ENCODE results near the gene ESYT2. TPM values are rescaled to one million over a fixed set of nuclear protein-coding genes. Genes with fewer than 3 reads are reported as not detected.

ESYT2 gene
- polyA plus RNA-seq, 3 donors, result 14.0 to 24.1 (median 22.0) TPM

DNA sequence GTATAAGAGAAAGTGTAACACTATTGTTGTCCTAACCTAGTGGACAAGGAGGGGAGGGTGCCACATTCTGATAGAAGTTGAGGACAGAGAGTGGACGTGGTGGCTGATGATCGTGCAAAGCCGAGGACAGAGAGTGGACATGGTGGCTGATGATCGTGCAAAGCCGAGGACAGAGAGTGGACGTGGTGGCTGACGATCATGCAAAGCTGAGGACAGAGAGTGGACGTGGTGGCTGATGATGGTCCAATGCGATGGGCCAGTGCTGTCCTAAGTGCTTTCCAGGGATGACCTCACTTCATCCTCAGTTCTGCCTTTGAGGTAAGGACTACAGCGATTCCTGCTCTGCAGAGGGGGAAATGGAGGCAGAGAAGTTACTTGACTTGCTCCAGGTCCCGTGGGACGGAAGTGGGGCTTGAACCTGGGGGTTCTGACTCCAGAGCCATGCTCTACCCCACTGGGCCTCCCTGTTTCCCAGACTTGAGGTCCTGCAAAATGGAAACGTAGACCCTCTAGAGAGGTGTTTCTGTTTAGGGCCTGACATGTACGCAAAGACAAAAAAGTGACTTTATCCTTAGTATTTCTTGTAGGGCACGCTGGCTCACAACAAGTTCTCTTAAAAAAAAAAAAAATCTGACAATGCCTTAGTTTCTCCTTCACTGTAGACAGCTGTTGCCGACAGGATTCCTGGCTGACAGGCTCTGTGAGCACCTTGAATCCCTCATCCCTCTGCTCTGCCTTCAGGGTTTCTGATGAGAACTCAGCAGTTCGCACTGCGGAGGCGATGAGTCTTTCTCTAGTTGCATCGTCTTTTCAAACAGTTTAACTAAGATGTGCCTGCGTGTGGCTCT, 104.4 kb downstream of the ESYT2 start:
- Histone ChIP-seq H2AFZ (ENCODE audit: insufficient read depth, low read depth, low read length, poor library complexity, severe bottlenecking) (no peak overlapping the region), H4K20me1 (ENCODE audit: insufficient read depth, low read length) (no peaks in the 10 kb centered on the region), H3K36me3 (replicated peaks in 1 of 2; ENCODE audit: control insufficient read depth in 1 of 2, insufficient read depth in 2 of 2, low read length in 2 of 2) (no peaks in the 10 kb centered on the region), H3K4me2 (replicated peaks; ENCODE audit: extremely low read depth, low read length, poor library complexity, severe bottlenecking) (no peak overlapping the region), H3K79me2 (ENCODE audit: insufficient read depth, low read length) (no peaks in the 10 kb centered on the region), H3K4me3 (replicated peaks in 1 of 3; ENCODE audit: low read depth in 2 of 3, low read length in 3 of 3) (no peak overlapping the region), H3K9ac (ENCODE audit: insufficient read depth, low read length, poor library complexity, severe bottlenecking) (no peak overlapping the region), H3K27ac (ENCODE audit: low read depth in 1 of 2, low read length in 2 of 2) (no peak overlapping the region), H3K27me3 (ENCODE audit: control insufficient read depth in 2 of 2, insufficient read depth in 2 of 2, low read length in 2 of 2) (no peaks in the 10 kb centered on the region), H3K9me3 (replicated peaks in 1 of 2; ENCODE audit: control insufficient read depth in 1 of 2, insufficient read depth in 1 of 2, low read length in 2 of 2) (no peaks in the 10 kb centered on the region), H3K4me1 (ENCODE audit: control insufficient read depth in 1 of 2, insufficient read depth in 2 of 2, low read length in 2 of 2) (peaks cover 3% of the 10 kb centered on the region in 2 donors)
- DNase-seq, result no peak
- H3K27me3 Mint-ChIP-seq (ENCODE audit: low read depth in 3 of 3), result peaks cover 1 to 3% (median 2%) of the 10 kb centered on the region in 3 donors
- over 99% methylated on average over 12 of the region's 21 CpGs for WGBS (ENCODE audit: insufficient coverage)
- no peak overlapping the region for H3K27ac Mint-ChIP-seq
- intact Hi-C loops (cut with micrococcal nuclease), result no loop called here
- TF ChIP-seq, protein P1, sequence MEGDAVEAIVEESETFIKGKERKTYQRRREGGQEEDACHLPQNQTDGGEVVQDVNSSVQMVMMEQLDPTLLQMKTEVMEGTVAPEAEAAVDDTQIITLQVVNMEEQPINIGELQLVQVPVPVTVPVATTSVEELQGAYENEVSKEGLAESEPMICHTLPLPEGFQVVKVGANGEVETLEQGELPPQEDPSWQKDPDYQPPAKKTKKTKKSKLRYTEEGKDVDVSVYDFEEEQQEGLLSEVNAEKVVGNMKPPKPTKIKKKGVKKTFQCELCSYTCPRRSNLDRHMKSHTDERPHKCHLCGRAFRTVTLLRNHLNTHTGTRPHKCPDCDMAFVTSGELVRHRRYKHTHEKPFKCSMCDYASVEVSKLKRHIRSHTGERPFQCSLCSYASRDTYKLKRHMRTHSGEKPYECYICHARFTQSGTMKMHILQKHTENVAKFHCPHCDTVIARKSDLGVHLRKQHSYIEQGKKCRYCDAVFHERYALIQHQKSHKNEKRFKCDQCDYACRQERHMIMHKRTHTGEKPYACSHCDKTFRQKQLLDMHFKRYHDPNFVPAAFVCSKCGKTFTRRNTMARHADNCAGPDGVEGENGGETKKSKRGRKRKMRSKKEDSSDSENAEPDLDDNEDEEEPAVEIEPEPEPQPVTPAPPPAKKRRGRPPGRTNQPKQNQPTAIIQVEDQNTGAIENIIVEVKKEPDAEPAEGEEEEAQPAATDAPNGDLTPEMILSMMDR (IDR thresholded peaks at IDR 0.05), result no peak
- H3K36me3 Mint-ChIP-seq, result no peaks in the 10 kb centered on the region
- no peaks in the 10 kb centered on the region for H3K9me3 Mint-ChIP-seq
- no peak overlapping the region for H3K4me3 Mint-ChIP-seq
- peaks cover 5% of the 10 kb centered on the region for H3K4me1 Mint-ChIP-seq

DNA sequence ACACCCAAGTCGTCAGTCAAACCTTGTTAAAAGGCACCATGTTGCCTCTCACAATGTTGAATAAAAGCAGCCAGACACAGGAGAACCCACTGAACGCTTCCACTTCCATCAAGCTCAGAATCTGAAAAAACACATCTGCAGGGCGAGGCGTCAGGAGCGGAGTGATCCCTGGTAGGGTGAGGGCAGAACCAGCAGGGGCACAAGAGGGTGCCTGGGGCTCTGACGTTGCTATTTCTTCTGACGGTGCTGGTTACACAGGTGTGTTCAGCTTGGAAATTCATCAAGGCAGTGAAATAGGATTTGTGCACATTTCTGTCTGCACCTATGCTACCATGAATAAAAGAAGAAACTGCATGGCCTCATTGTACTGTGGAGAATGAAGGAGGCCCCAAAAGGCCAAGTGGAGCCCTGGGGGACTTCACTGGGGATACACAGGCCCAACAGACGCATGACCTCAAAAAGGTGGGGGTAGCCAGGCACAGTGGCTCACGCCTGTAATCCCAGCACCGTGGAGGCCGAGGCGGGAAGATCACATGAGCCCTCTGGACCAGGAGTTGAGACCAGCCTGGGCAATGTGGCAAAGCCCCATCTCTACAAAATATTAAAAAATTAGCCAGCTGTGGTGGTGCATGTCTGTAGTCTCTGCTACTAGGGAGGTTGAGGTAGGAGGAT, 105.5 kb downstream of the ESYT2 start:
- H3K4me1 ChIP-seq (ENCODE audit: control insufficient read depth in 1 of 2, insufficient read depth in 2 of 2, low read length in 2 of 2), result peaks cover 4 to 6% of the 10 kb centered on the region in 2 donors
- TF ChIP-seq, protein P1 (IDR thresholded peaks at IDR 0.05), result no peak
- Mint-ChIP-seq H3K9me3 (peaks cover 0 to 2% (median 0%) of the 10 kb centered on the region in 7 donors), H3K4me1 (peaks cover 6% of the 10 kb centered on the region), H3K36me3 (no peaks in the 10 kb centered on the region), H3K27ac (peak overlapping the region in 1 of 7 donors; percentile 23), H3K27me3 (ENCODE audit: low read depth in 3 of 3) (peaks cover 0 to 3% (median 2%) of the 10 kb centered on the region in 3 donors), H3K4me3 (no peak overlapping the region)
- H3K4me2 ChIP-seq (replicated peaks; ENCODE audit: extremely low read depth, low read length, poor library complexity, severe bottlenecking), result no peak overlapping the region
- H3K9ac ChIP-seq (ENCODE audit: insufficient read depth, low read length, poor library complexity, severe bottlenecking), result no peak overlapping the region
- intact Hi-C loops (cut with micrococcal nuclease), result no loop called here
- H3K36me3 ChIP-seq (replicated peaks in 1 of 2; ENCODE audit: control insufficient read depth in 1 of 2, insufficient read depth in 2 of 2, low read length in 2 of 2), result no peaks in the 10 kb centered on the region
- no peaks in the 10 kb centered on the region for H4K20me1 ChIP-seq (ENCODE audit: insufficient read depth, low read length)
- no peak for DNase-seq
- H3K4me3 ChIP-seq (replicated peaks in 1 of 3; ENCODE audit: low read depth in 2 of 3, low read length in 3 of 3), result no peak overlapping the region
- H3K9me3 ChIP-seq (replicated peaks in 1 of 2; ENCODE audit: control insufficient read depth in 1 of 2, insufficient read depth in 1 of 2, low read length in 2 of 2), result no peaks in the 10 kb centered on the region
- H2AFZ ChIP-seq (ENCODE audit: insufficient read depth, low read depth, low read length, poor library complexity, severe bottlenecking), result no peak overlapping the region
- WGBS (ENCODE audit: insufficient coverage), result 100% methylated on average over 6 of the region's 12 CpGs
- H3K27me3 ChIP-seq (ENCODE audit: control insufficient read depth in 2 of 2, insufficient read depth in 2 of 2, low read length in 2 of 2), result no peaks in the 10 kb centered on the region
- no peak overlapping the region for H3K27ac ChIP-seq (ENCODE audit: low read depth in 1 of 2, low read length in 2 of 2)
- H3K79me2 ChIP-seq (ENCODE audit: insufficient read depth, low read length), result no peaks in the 10 kb centered on the region

All from CD14-positive monocyte (primary cell).